Subcutaneous abdominal adipose tissue (tissue), 5 donors: Measurements from ENCODE around the gene RIN3.
"Not testable (repeated sequence)": the region's sequence is repeated elsewhere in the genome, so short reads cannot be mapped to it uniquely, and the experiment has no call there.

Experiments used
- H3K27ac ChIP-seq: one replicate; pipeline ENCODE4 v1.7.0; 2013; ENCODE audit warnings: low read depth, mild to moderate bottlenecking, inconsistent platforms, low read length, moderate library complexity
- H3K27me3 ChIP-seq, 5 donors: one replicate each; pipeline ENCODE4 v1.7.0; 2013; ENCODE audit warnings: low read length in 5 of 5, inconsistent platforms in 1 of 5; ENCODE audit not compliant: control insufficient read depth in 5 of 5, insufficient read depth in 4 of 5
- H3K36me3 ChIP-seq, 5 donors: one replicate each; pipeline ENCODE4 v1.7.0; 2013; ENCODE audit warnings: low read length in 5 of 5; ENCODE audit not compliant: control insufficient read depth in 5 of 5, insufficient read depth in 5 of 5
- H3K4me1 ChIP-seq, 5 donors: one replicate each; pipeline ENCODE4 v1.7.0; 2013; ENCODE audit warnings: low read length in 5 of 5, mild to moderate bottlenecking in 3 of 5, moderate library complexity in 1 of 5; ENCODE audit not compliant: control insufficient read depth in 5 of 5, insufficient read depth in 5 of 5
- H3K4me3 ChIP-seq, 5 donors: one replicate each; pipeline ENCODE4 v1.7.0; 2013; ENCODE audit warnings: low read length in 5 of 5, low read depth in 1 of 5
- H3K9ac ChIP-seq, 5 donors: one replicate each; pipeline ENCODE4 v1.7.0; 2013; ENCODE audit warnings: low read length in 5 of 5, mild to moderate bottlenecking in 4 of 5, moderate library complexity in 3 of 5
- H3K9me3 ChIP-seq, 5 donors: one replicate each; pipeline ENCODE4 v1.7.0; 2013; ENCODE audit warnings: low read length in 5 of 5; ENCODE audit not compliant: control insufficient read depth in 5 of 5
- donor health status: healthy.
- donor health status: healthy.
- donor health status: healthy.
- donor health status: healthy.
- donor health status: healthy.

RIN3 gene

GRCh38 chr14:92638904-92639303, 125.3 kb downstream of the RIN3 start:
- Histone ChIP-seq H3K27ac (no peak overlapping the region), H3K27me3 (no peaks in the 10 kb centered on the region), H3K9me3 (no peaks in the 10 kb centered on the region), H3K36me3 (peaks cover 0 to 22% (median 12%) of the 10 kb centered on the region in 5 donors), H3K9ac (no peak overlapping the region), H3K4me1 (no peaks in the 10 kb centered on the region), H3K4me3 (no peak overlapping the region)

GRCh38 chr14:92639472-92640117, 126.0 kb downstream of the RIN3 start:
- H3K36me3 ChIP-seq, result peaks cover 0 to 28% (median 12%) of the 10 kb centered on the region in 5 donors
- not testable (repeated sequence) for H3K9me3 ChIP-seq, H3K4me1 ChIP-seq, H3K27ac ChIP-seq, H3K9ac ChIP-seq, H3K4me3 ChIP-seq, H3K27me3 ChIP-seq

GRCh38 chr14:92641306-92641705, 127.7 kb downstream of the RIN3 start:
- Histone ChIP-seq H3K9me3 (peaks cover 0 to 10% (median 8%) of the 10 kb centered on the region in 5 donors), H3K4me1 (peaks cover 0 to 7% (median 0%) of the 10 kb centered on the region in 5 donors), H3K27me3 (peaks cover 0 to 2% (median 0%) of the 10 kb centered on the region in 5 donors), H3K27ac (no peak overlapping the region), H3K4me3 (no peak overlapping the region), H3K9ac (no peak overlapping the region), H3K36me3 (peaks cover 0 to 33% (median 15%) of the 10 kb centered on the region in 5 donors)

- H3K27me3 ChIP-seq, result peaks cover 0 to 2% (median 0%) of the 10 kb centered on the region in 5 donors
- H3K9me3 ChIP-seq, result peaks cover 0 to 10% (median 8%) of the 10 kb centered on the region in 5 donors
- peaks cover 0 to 11% (median 9%) of the 10 kb centered on the region in 5 donors for H3K4me1 ChIP-seq
- peaks cover 0 to 33% (median 9%) of the 10 kb centered on the region in 5 donors for H3K36me3 ChIP-seq
- no peak overlapping the region for H3K4me3 ChIP-seq
- H3K27ac ChIP-seq, result no peak overlapping the region
- H3K9ac ChIP-seq, result no peak overlapping the region
Measured at GRCh38 chr14:92644171-92644969, 130.8 kb downstream of the RIN3 start.

- Histone ChIP-seq H3K36me3 (peaks cover 0 to 33% (median 9%) of the 10 kb centered on the region in 5 donors), H3K9me3 (peaks cover 0 to 10% (median 8%) of the 10 kb centered on the region in 5 donors), H3K27me3 (peaks cover 0 to 2% (median 0%) of the 10 kb centered on the region in 5 donors), H3K9ac (no peak overlapping the region), H3K27ac (no peak overlapping the region), H3K4me3 (no peak overlapping the region), H3K4me1 (peaks cover 0 to 18% (median 16%) of the 10 kb centered on the region in 5 donors)
Measured at GRCh38 chr14:92644970-92645515, 131.5 kb downstream of the RIN3 start.

GRCh38 chr14:92645841-92646478, 132.4 kb downstream of the RIN3 start:
- no peak overlapping the region for H3K27ac ChIP-seq
- peaks cover 0 to 2% (median 0%) of the 10 kb centered on the region in 5 donors for H3K27me3 ChIP-seq
- H3K9me3 ChIP-seq, result peaks cover 0 to 10% (median 8%) of the 10 kb centered on the region in 5 donors
- H3K4me3 ChIP-seq, result no peak overlapping the region
- H3K4me1 ChIP-seq, result peaks cover 0 to 27% (median 24%) of the 10 kb centered on the region in 5 donors
- H3K9ac ChIP-seq, result no peak overlapping the region
- peaks cover 0 to 35% (median 9%) of the 10 kb centered on the region in 5 donors for H3K36me3 ChIP-seq

GRCh38 chr14:92646952-92647796, 133.6 kb downstream of the RIN3 start:
- Histone ChIP-seq H3K4me3 (no peak overlapping the region), H3K27ac (no peak overlapping the region), H3K9ac (no peak overlapping the region), H3K36me3 (peaks cover 0 to 25% (median 10%) of the 10 kb centered on the region in 5 donors), H3K9me3 (peaks cover 0 to 10% (median 8%) of the 10 kb centered on the region in 5 donors), H3K27me3 (peaks cover 0 to 2% (median 0%) of the 10 kb centered on the region in 5 donors), H3K4me1 (peaks cover 0 to 32% (median 24%) of the 10 kb centered on the region in 5 donors)

GRCh38 chr14:92647797-92648279, 134.3 kb downstream of the RIN3 start:
- no peak overlapping the region for H3K27ac ChIP-seq
- peaks cover 0 to 2% (median 0%) of the 10 kb centered on the region in 5 donors for H3K27me3 ChIP-seq
- peaks cover 0 to 10% (median 8%) of the 10 kb centered on the region in 5 donors for H3K9me3 ChIP-seq
- no peak overlapping the region for H3K4me3 ChIP-seq
- H3K9ac ChIP-seq, result no peak overlapping the region
- peaks cover 0 to 39% (median 24%) of the 10 kb centered on the region in 5 donors for H3K4me1 ChIP-seq
- H3K36me3 ChIP-seq, result peaks cover 0 to 25% (median 10%) of the 10 kb centered on the region in 5 donors

GRCh38 chr14:92649066-92649465, 135.5 kb downstream of the RIN3 start:
- H3K36me3 ChIP-seq, result peaks cover 0 to 31% (median 16%) of the 10 kb centered on the region in 5 donors
- peaks cover 0 to 39% (median 23%) of the 10 kb centered on the region in 5 donors for H3K4me1 ChIP-seq
- no peak overlapping the region for H3K9ac ChIP-seq
- H3K4me3 ChIP-seq, result no peak overlapping the region
- peaks cover 0 to 10% (median 8%) of the 10 kb centered on the region in 5 donors for H3K9me3 ChIP-seq
- H3K27me3 ChIP-seq, result peaks cover 0 to 2% (median 0%) of the 10 kb centered on the region in 5 donors
- no peak overlapping the region for H3K27ac ChIP-seq
